ENCODE measurements around the gene CLIC4.

DNA sequence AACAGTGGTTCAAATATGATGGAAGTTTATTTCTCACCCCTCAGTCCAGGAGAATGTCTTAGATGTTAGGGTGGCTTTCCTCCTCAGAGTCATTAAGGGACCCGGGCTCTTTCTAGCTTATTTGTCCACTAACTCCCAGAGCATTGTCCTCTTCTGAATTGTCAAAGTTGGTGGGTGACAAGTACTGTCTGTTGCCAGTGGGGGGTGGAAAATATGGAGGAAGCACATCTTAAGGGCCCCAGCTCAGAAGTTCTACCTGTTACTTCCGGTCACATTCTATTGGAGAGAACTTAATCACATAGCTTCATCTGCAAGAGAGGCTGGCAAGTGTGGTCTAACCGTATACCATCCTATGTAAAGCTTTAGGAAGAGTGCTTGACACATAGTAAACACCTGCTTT, 7.1 kb downstream of the CLIC4 start:
- TF ChIP-seq, protein P1, sequence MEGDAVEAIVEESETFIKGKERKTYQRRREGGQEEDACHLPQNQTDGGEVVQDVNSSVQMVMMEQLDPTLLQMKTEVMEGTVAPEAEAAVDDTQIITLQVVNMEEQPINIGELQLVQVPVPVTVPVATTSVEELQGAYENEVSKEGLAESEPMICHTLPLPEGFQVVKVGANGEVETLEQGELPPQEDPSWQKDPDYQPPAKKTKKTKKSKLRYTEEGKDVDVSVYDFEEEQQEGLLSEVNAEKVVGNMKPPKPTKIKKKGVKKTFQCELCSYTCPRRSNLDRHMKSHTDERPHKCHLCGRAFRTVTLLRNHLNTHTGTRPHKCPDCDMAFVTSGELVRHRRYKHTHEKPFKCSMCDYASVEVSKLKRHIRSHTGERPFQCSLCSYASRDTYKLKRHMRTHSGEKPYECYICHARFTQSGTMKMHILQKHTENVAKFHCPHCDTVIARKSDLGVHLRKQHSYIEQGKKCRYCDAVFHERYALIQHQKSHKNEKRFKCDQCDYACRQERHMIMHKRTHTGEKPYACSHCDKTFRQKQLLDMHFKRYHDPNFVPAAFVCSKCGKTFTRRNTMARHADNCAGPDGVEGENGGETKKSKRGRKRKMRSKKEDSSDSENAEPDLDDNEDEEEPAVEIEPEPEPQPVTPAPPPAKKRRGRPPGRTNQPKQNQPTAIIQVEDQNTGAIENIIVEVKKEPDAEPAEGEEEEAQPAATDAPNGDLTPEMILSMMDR (IDR thresholded peaks at IDR 0.05 in 4 of 5, conservative IDR thresholded peaks at IDR 0.05 in 1 of 5) = no peak
- no peak for TF ChIP-seq POLR2A (IDR thresholded peaks at IDR 0.05)
